GM12801 (cell line): ENCODE measurements around the gene CREB3L1.

Source experiments
- TF ChIP-seq, protein P1 (sequence below): IDR thresholded peaks from one replicate; pipeline ENCODE4 v1.5.1; 2011; ENCODE audit warnings: control low read depth; ENCODE audit not compliant: insufficient read length; ENCODE audit errors: extremely low read depth

Gene CREB3L1

DNA sequence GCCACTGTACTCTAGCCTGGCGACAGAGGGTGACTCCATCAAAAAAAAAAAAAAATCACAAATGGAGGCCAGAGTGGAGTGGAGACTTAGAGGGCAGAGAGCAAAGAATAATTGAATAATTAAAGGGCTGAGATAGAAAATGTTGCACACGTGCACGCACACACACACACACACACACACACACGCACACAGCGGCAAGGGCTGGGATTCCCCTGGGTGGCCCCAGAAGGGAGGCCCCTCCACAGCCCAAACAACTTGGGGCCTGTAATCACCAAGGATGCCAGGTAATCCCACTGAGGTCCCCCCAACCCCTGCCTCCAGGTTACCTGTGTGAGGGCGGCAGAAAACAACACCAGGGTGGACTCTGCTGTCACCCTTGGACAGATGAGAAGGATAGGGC is 57.8 kb downstream of the CREB3L1 start:
- TF ChIP-seq, protein P1, sequence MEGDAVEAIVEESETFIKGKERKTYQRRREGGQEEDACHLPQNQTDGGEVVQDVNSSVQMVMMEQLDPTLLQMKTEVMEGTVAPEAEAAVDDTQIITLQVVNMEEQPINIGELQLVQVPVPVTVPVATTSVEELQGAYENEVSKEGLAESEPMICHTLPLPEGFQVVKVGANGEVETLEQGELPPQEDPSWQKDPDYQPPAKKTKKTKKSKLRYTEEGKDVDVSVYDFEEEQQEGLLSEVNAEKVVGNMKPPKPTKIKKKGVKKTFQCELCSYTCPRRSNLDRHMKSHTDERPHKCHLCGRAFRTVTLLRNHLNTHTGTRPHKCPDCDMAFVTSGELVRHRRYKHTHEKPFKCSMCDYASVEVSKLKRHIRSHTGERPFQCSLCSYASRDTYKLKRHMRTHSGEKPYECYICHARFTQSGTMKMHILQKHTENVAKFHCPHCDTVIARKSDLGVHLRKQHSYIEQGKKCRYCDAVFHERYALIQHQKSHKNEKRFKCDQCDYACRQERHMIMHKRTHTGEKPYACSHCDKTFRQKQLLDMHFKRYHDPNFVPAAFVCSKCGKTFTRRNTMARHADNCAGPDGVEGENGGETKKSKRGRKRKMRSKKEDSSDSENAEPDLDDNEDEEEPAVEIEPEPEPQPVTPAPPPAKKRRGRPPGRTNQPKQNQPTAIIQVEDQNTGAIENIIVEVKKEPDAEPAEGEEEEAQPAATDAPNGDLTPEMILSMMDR: no peak

DNA sequence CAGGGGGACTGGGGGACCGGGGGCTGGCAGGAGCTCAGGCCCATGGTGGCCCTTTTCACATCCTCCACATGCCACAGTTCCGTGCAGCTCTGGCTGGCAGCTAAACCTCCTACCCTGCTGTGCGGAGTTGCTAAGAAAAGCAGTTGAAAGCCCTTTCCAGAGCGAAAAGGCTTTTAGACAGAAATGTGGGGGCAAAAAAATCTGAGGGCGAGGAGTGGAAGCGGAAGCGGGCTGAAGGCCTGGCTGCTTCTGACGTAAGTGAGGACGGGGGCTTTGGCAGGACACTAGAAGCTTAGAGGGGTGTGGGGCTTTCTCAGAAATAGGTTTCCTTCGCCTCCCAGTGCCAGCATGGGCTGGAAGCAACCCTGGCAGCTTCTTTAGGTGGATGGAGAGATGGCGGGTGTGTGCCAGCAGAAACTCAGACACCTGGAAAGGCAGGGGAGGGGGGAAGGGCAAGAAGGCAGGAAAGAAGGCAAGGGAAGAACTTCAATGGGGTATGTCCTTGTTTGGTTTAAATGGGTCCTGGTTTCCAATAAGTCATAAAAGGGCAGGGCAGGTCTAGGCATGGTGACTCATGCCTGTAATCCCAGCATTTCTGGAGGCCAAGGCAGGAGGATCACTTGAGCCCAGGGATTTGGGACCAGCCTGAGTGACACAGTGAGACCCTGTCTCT is 58.6 kb downstream of the CREB3L1 start:
- TF ChIP-seq, protein P1: no peak

DNA sequence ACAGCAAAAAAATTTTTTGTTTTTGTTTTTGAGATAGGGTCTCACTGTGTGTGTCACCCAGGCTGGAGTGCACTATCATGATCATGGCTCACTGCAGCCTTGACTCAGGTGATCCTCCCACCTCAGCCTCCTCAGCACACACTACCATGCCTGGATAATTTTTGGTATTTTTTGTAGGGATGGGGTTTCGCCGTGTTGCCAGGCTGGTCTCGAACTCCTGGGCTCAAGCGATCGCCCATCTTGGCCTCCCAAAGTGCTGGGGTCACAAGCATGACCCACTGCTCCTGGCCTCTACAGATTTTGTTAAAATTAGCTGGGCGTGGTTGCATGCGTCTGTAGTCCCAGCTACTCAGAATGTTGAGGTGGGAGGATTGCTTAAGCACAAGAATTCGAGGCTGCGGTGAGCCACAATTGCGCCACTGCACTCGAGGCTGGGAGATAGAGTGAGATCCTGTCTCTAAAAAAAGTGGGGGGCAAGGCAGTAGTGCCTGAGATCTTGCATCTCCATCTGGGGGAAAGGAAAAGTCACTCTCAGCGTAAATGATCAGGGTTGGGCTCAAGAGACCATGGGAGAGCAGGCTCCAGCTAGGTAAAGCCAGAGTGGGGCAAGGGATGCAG is 59.2 kb downstream of the CREB3L1 start:
- TF ChIP-seq, protein P1: no peak

DNA sequence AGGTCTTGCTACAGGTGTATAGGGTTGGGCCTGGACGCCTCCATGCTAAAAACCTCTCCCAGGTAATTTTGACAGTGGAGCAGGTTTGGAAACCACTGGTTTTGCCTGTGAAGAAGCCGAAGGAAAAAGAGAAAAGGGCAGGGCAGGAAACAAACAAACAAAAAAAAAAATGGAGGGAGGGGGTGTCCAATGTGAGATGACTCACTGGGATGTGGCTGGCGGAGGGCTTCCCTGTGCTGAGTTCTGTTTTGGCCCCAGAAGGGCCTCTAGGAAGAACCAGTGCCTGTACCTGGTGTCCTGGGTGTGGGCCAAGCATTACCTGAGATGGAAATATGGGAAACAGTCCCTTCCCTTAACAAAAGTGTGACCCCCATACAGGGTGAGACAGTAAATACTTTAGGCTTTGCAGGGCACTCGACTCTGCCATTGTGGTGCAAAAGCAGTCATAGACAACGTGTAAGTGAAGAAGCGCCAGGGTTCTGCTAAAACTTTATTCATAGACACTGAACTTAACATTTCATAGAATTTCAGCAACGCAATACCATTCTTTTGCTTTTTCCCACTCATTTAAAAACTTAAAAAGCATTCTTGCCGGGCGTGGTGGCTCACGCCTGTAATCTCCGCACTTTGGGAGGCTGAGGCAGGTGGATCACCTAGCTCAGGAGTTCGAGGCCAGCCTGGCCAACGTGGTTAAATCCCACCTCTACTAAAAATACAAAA is 60.3 kb downstream of the CREB3L1 start:
- TF ChIP-seq, protein P1: no peak

DNA sequence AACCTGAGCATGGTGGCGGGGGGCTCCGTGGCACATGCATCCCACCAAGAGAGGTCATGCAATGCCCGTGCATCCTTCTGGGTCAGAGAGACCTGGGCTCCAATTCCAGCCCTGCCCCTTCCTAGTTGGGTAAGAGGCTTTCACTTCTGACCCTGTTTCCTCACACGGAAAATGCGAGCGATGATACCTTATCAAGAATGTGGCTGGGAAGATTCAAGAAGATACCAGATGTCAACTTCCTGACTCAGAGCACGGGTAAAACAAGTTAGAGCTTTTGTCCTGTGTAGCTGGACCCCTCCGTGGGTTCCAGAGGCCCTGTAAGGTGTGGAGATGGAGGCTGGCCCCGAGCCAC is 61.1 kb downstream of the CREB3L1 start:
- TF ChIP-seq, protein P1: no peak

DNA sequence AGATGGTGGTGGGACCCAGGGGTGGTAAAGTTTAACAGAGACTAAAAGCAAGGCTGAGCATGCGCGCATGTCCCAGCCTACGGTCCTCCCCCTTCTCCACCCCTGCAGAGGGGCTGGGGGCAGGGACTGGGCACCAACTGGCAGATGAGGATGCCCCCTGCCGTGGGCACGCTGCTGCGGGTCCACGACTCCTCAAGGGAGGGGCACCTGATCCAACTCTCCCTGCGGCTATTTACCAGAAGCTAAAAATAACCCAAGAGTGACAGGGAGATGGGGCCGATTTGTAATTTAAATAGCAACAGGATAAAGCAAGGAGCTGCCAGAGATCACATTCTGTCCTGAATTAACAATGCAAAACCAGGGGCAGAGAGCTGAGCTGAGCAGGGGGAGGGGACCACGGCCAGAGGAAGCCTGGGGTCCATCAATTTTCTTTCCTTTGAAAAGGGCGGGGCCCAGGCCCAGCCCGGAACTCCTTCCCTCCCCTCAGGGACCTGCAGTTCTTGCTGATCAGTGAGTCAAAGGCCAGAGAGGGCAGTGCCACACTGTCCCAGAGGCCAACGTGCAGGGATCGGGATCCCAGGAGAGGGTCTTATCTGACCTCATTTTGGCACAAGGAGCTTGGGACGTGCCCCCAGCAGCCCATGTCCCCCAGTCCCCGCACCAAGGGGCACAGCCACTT is 61.7 kb downstream of the CREB3L1 start:
- TF ChIP-seq, protein P1: no peak

DNA sequence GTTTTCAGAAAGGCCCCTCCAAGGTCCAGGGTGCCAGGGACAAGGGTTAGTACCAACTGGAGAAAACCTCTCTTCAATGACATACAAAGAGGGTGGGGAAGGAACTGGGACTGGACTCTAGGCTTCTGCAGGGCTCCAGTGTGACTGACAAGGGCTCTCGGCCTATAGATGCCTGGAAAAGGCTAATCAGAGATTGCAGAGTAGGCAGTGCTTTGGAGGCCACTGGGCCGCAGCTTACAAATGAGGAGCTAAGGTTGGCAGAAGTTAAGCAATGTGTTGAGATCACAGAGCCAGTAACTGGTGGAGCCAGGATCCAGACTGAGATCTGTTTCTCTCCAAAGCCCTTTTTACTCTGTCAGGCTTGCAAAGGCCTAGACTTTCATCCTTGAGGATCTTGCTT is 62.4 kb downstream of the CREB3L1 start:
- TF ChIP-seq, protein P1: no peak
